GM20000 (cell line): ENCODE data around the gene APBA3.

Source experiments
- DNase-seq: peaks from one replicate; pipeline ENCODE4 v3.0.0; 2012; ENCODE audit warnings: low spot score
- TF ChIP-seq, protein P1 (sequence below): IDR thresholded peaks from 2 replicates; pipeline ENCODE4 v1.5.1; 2012; ENCODE audit warnings: mild to moderate bottlenecking, control low read depth; ENCODE audit errors: extremely low read depth, missing control alignments

The APBA3 gene

GRCh38 chr19:3707868-3708206 lies 53.7 kb downstream of the APBA3 start:
- no peak for DNase-seq
- TF ChIP-seq, protein P1, sequence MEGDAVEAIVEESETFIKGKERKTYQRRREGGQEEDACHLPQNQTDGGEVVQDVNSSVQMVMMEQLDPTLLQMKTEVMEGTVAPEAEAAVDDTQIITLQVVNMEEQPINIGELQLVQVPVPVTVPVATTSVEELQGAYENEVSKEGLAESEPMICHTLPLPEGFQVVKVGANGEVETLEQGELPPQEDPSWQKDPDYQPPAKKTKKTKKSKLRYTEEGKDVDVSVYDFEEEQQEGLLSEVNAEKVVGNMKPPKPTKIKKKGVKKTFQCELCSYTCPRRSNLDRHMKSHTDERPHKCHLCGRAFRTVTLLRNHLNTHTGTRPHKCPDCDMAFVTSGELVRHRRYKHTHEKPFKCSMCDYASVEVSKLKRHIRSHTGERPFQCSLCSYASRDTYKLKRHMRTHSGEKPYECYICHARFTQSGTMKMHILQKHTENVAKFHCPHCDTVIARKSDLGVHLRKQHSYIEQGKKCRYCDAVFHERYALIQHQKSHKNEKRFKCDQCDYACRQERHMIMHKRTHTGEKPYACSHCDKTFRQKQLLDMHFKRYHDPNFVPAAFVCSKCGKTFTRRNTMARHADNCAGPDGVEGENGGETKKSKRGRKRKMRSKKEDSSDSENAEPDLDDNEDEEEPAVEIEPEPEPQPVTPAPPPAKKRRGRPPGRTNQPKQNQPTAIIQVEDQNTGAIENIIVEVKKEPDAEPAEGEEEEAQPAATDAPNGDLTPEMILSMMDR, result no peak

- TF ChIP-seq, protein P1, result no peak
- DNase-seq, result no peak
Observed at GRCh38 chr19:3701200-3701599, 60.3 kb downstream of the APBA3 start.
